ENCODE results near the gene AGXT. TPM values are rescaled to one million over a fixed set of nuclear protein-coding genes. Genes with fewer than 3 reads are reported as not detected.

AGXT gene
- total and polyA plus RNA-seq, 9 donors, result 0.13 to 0.30 (median 0.19) TPM; not detected in 6

GRCh38 chr2:240855670-240856069 is 13.0 kb upstream of the AGXT start:
- WGBS (ENCODE audit: insufficient coverage), result 83% methylated on average over 5 of the region's 8 CpGs
- Histone ChIP-seq H3K4me3 (ENCODE audit: low read length) (no peak overlapping the region), H3K36me3 (ENCODE audit: control insufficient read depth, insufficient read depth, low read length) (no peaks in the 10 kb centered on the region), H3K27ac (ENCODE audit: low read length) (no peak overlapping the region), H3K27me3 (ENCODE audit: control insufficient read depth, insufficient read depth, low read length) (peaks cover 6% of the 10 kb centered on the region), H3K9me3 (replicated peaks; ENCODE audit: control insufficient read depth, low read depth, low read length) (peaks cover 8% of the 10 kb centered on the region), H3K4me1 (ENCODE audit: control insufficient read depth, insufficient read depth, low read length) (peaks cover 5% of the 10 kb centered on the region)
- DNase-seq, result no peak

- Histone ChIP-seq H3K4me1 (ENCODE audit: control insufficient read depth, insufficient read depth, low read length) (peaks cover 5% of the 10 kb centered on the region), H3K27ac (ENCODE audit: low read length) (no peak overlapping the region), H3K36me3 (ENCODE audit: control insufficient read depth, insufficient read depth, low read length) (no peaks in the 10 kb centered on the region), H3K4me3 (ENCODE audit: low read length) (no peak overlapping the region), H3K9me3 (replicated peaks; ENCODE audit: control insufficient read depth, low read depth, low read length) (peaks cover 8% of the 10 kb centered on the region), H3K27me3 (ENCODE audit: control insufficient read depth, insufficient read depth, low read length) (peaks cover 6% of the 10 kb centered on the region)
- WGBS (ENCODE audit: insufficient coverage), result 74% methylated on average over 13 of the region's 21 CpGs
- no peak for DNase-seq
Observed at GRCh38 chr2:240856151-240856980, 12.3 kb upstream of the AGXT start.

GRCh38 chr2:240857039-240858008 is 11.3 kb upstream of the AGXT start:
- WGBS (ENCODE audit: insufficient coverage), result 68% methylated on average over 19 of the region's 21 CpGs
- Histone ChIP-seq H3K4me3 (ENCODE audit: low read length) (no peak overlapping the region), H3K9me3 (replicated peaks; ENCODE audit: control insufficient read depth, low read depth, low read length) (peaks cover 8% of the 10 kb centered on the region), H3K27me3 (ENCODE audit: control insufficient read depth, insufficient read depth, low read length) (peaks cover 6% of the 10 kb centered on the region), H3K4me1 (ENCODE audit: control insufficient read depth, insufficient read depth, low read length) (peaks cover 5% of the 10 kb centered on the region), H3K36me3 (ENCODE audit: control insufficient read depth, insufficient read depth, low read length) (no peaks in the 10 kb centered on the region), H3K27ac (ENCODE audit: low read length) (no peak overlapping the region)
- DNase-seq, result peak; percentile 23

- DNase-seq, result no peak
- H3K36me3 ChIP-seq (ENCODE audit: control insufficient read depth, insufficient read depth, low read length), result no peaks in the 10 kb centered on the region
- H3K27me3 ChIP-seq (ENCODE audit: control insufficient read depth, insufficient read depth, low read length), result peaks cover 6% of the 10 kb centered on the region
- WGBS (ENCODE audit: insufficient coverage), result 88% methylated on average over 12 of the region's 13 CpGs
- H3K9me3 ChIP-seq (replicated peaks; ENCODE audit: control insufficient read depth, low read depth, low read length), result peaks cover 8% of the 10 kb centered on the region
- H3K27ac ChIP-seq (ENCODE audit: low read length), result no peak overlapping the region
- H3K4me3 ChIP-seq (ENCODE audit: low read length), result no peak overlapping the region
- peaks cover 5% of the 10 kb centered on the region for H3K4me1 ChIP-seq (ENCODE audit: control insufficient read depth, insufficient read depth, low read length)
Observed at GRCh38 chr2:240858321-240858720, 10.3 kb upstream of the AGXT start.

- H3K27ac ChIP-seq (ENCODE audit: low read length), result no peak overlapping the region
- no peaks in the 10 kb centered on the region for H3K36me3 ChIP-seq (ENCODE audit: control insufficient read depth, insufficient read depth, low read length)
- H3K4me1 ChIP-seq (ENCODE audit: control insufficient read depth, insufficient read depth, low read length), result peaks cover 5% of the 10 kb centered on the region
- DNase-seq, result no peak
- 85% methylated on average over 10 of the region's 10 CpGs for WGBS (ENCODE audit: insufficient coverage)
- H3K4me3 ChIP-seq (ENCODE audit: low read length), result no peak overlapping the region
- H3K27me3 ChIP-seq (ENCODE audit: control insufficient read depth, insufficient read depth, low read length), result peaks cover 6% of the 10 kb centered on the region
- H3K9me3 ChIP-seq (replicated peaks; ENCODE audit: control insufficient read depth, low read depth, low read length), result peaks cover 8% of the 10 kb centered on the region
Observed at GRCh38 chr2:240858871-240859270, 9.8 kb upstream of the AGXT start.

- Histone ChIP-seq H3K4me1 (ENCODE audit: control insufficient read depth, insufficient read depth, low read length) (peaks cover 5% of the 10 kb centered on the region), H3K4me3 (ENCODE audit: low read length) (no peak overlapping the region), H3K9me3 (replicated peaks; ENCODE audit: control insufficient read depth, low read depth, low read length) (no peaks in the 10 kb centered on the region), H3K27ac (ENCODE audit: low read length) (no peak overlapping the region), H3K27me3 (ENCODE audit: control insufficient read depth, insufficient read depth, low read length) (no peaks in the 10 kb centered on the region), H3K36me3 (ENCODE audit: control insufficient read depth, insufficient read depth, low read length) (no peaks in the 10 kb centered on the region)
- WGBS (ENCODE audit: insufficient coverage), result no CpG with 5 or more reads among the region's 2 CpGs
- DNase-seq, result no peak
Observed at GRCh38 chr2:240861547-240861946, 7.1 kb upstream of the AGXT start.

GRCh38 chr2:240864475-240864874 is 4.1 kb upstream of the AGXT start:
- H3K27me3 ChIP-seq (ENCODE audit: control insufficient read depth, insufficient read depth, low read length), result no peaks in the 10 kb centered on the region
- 61% methylated on average over 2 of the region's 3 CpGs for WGBS (ENCODE audit: insufficient coverage)
- no peak overlapping the region for H3K4me3 ChIP-seq (ENCODE audit: low read length)

GRCh38 chr2:240865391-240865790 is 3.2 kb upstream of the AGXT start:
- Histone ChIP-seq H3K36me3 (ENCODE audit: control insufficient read depth, insufficient read depth, low read length) (no peaks in the 10 kb centered on the region), H3K4me3 (ENCODE audit: low read length) (no peak overlapping the region), H3K9me3 (replicated peaks; ENCODE audit: control insufficient read depth, low read depth, low read length) (no peaks in the 10 kb centered on the region), H3K4me1 (ENCODE audit: control insufficient read depth, insufficient read depth, low read length) (no peaks in the 10 kb centered on the region), H3K27ac (ENCODE audit: low read length) (no peak overlapping the region), H3K27me3 (ENCODE audit: control insufficient read depth, insufficient read depth, low read length) (no peaks in the 10 kb centered on the region)
- WGBS (ENCODE audit: insufficient coverage), result 73% methylated on average over 2 of the region's 5 CpGs
- DNase-seq, result no peak

More at GRCh38 chr2:240864475-240864874, 4.1 kb upstream of the AGXT start:
- no peaks in the 10 kb centered on the region for H3K36me3 ChIP-seq (ENCODE audit: control insufficient read depth, insufficient read depth, low read length)
- no peak for DNase-seq
- no peak overlapping the region for H3K27ac ChIP-seq (ENCODE audit: low read length)
- no peaks in the 10 kb centered on the region for H3K9me3 ChIP-seq (replicated peaks; ENCODE audit: control insufficient read depth, low read depth, low read length)
- H3K4me1 ChIP-seq (ENCODE audit: control insufficient read depth, insufficient read depth, low read length), result no peaks in the 10 kb centered on the region

- Histone ChIP-seq H3K4me3 (ENCODE audit: low read length) (no peak overlapping the region), H3K27me3 (ENCODE audit: control insufficient read depth, insufficient read depth, low read length) (no peaks in the 10 kb centered on the region), H3K4me1 (ENCODE audit: control insufficient read depth, insufficient read depth, low read length) (no peaks in the 10 kb centered on the region), H3K9me3 (replicated peaks; ENCODE audit: control insufficient read depth, low read depth, low read length) (no peaks in the 10 kb centered on the region), H3K27ac (ENCODE audit: low read length) (no peak overlapping the region), H3K36me3 (ENCODE audit: control insufficient read depth, insufficient read depth, low read length) (no peaks in the 10 kb centered on the region)
- 91% methylated on average over 22 of the region's 25 CpGs for WGBS (ENCODE audit: insufficient coverage)
- DNase-seq, result no peak
Observed at GRCh38 chr2:240869109-240869955, 708 bp downstream of the AGXT start.
